Umbilical cord (tissue), 2 donors: Measurements from ENCODE around the gene COPA. TPM values are rescaled to one million over a fixed set of nuclear protein-coding genes. Genes with fewer than 3 reads are reported as not detected.

Source experiments
- DNase-seq: peaks from one replicate; pipeline ENCODE4 v3.0.0-alpha.2; 2015; ENCODE audit warnings: low spot score
- total RNA-seq: library from RNA; depleted of rRNA; stranded (reverse); fragments of >200 nt; gene quantifications from one replicate; pipeline ENCODE4 v1.2.3, GENCODE V29; 2014; ENCODE audit warnings: low replicate concordance; ENCODE audit not compliant: insufficient read depth

The COPA gene
- total RNA-seq, 1 donor from 2014 or later, result 150 TPM

GRCh38 chr1:160271025-160271424 is 72.0 kb downstream of the COPA start:
- DNase-seq, result no peak

- no peak for DNase-seq
Observed at GRCh38 chr1:160267284-160267991, 75.6 kb downstream of the COPA start.

GRCh38 chr1:160264795-160265307 is 78.2 kb downstream of the COPA start:
- DNase-seq, result no peak

DNA sequence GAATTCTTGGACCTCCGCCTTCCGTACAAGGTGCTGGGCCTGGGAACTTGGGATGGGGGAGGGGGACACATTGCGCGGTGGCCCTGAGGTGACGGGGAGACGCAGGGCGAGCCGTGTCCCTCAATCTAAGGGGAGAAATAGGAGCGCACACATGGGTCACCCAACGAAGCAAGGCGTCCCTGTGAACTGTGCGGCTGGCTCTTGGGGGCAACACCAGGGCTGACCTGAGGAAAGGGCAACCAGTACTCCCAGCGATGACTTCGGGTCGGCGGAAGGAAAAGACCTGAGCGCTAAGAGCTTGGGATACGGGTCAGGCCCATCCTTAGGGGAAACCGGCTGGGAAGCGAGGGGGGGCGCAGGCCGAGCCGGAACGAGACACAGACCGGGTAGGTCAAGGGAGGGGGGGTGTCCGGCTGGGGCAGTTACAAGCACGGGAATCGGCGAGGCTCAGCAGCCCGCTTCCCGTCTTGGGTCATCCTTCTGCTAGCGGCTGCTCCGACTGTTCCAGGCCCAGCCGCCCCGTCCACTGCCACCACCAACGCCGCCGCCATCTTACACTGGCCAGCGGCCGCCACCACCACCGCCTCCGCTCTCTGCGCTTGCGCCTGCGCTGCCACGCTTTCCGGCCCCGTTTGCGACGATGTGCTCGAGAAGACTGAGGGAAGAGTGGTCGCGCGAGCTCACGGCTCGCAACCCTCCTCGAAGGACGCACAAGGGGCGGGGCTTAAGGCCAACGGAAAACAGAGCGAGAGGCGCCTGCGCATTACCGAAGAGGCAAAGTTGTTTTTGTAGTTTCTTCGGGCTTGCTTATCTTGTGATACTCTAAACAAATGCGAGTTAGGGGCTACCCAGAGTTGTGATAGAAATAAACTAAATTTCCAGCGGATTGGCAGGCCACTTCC is 80.9 kb downstream of the COPA start, which contains the start of gene DCAF8:
Gene DCAF8 (minus strand): TSS at position 657 of the 902 bp plus-strand sequence. CDS start 18,541 bp downstream, outside the sequence.
- peak; percentile 99 for DNase-seq

DNA sequence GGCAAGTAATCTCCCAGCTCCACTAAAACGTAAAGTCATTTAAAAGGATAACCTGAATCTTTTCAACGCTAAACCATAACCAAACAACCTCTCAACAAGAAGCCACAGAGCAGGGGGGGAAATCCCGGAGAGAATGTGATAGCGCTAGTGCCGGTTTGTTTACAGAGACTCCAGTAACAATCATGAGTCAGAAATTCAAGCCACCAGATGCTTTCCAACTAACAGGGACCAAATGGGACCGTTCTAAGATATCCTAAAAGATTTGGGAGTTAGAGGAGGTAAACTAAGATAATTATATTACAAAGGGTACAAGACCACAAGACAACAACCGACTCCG is 81.5 kb downstream of the COPA start:
- DNase-seq, result peak; percentile 57

GRCh38 chr1:160260406-160261382 is 82.4 kb downstream of the COPA start:
- peak; percentile 62 for DNase-seq

GRCh38 chr1:160258177-160258798 is 84.8 kb downstream of the COPA start:
- DNase-seq, result no peak

- DNase-seq, result no peak
Observed at GRCh38 chr1:160257411-160258015, 85.5 kb downstream of the COPA start.

DNA sequence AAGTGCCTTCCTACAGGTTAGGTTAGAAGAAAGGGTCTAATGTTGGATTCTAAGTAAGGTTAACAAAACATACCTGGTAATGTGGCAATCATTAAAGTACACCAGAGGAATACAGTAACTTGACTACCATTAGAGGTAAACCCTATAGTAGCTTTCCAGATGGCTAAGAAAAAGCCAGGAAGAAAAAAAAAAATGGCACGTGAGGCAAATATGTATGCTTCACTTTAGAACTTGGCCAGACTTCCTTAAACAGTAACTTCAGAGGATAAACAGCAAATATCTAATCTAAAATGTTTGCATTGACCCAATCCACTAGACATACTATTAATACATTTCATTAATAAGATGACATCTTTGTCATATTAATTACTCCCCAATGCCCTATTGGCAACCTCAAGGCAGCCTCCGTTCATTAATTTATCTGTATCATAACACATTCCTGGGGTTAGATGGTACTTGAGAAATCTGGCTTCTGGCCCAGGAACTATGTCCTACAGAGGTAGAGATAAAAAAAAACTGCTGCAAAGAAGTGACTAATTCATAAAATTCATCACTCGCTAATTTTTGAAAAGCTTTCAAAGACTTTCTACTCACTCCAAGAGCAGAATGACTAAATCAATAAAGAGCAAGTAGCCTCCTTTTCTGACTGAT is 86.5 kb downstream of the COPA start:
- DNase-seq, result no peak

GRCh38 chr1:160255781-160256300 is 87.2 kb downstream of the COPA start:
- DNase-seq, result no peak

DNA sequence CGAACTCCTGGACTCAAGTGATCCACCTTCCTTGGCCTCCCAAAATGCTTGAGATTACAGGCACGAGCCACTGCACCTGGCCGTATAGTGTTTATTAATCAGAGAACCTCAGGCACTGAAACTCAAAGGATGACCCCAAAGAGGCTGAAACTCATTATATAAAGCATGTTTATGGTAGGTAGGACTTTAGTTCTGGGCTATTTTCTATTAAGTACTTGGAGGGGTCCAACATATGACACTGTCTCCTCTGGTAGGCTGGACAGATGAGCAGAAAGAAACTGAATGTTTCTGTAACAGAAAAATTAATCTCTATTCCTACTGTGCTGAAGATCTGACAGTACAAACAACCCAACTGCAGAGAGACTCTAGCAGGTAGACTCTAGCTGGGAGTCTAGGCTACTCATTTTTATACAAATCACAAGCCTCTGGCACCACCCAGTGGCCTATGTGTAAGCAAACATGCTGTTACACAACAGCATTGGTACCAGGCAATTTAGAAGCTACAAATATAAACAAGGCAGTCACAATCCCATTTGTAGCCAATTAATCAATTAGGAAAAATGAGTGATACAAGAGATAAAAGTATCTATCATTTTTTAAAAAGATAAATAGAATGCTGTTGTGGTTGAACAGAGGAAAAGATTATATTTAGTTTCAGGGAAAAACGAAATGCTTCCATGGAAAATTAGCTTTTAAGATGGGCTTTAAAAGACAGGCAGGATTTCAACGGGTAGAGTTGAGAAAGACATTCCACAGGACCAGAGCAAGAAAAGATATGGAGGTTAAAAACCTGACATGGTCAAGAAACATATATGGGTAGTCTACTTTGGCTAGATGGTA is 91.1 kb downstream of the COPA start:
- peak; percentile 79 for DNase-seq

- no peak for DNase-seq
Observed at GRCh38 chr1:160251011-160251410, 92.0 kb downstream of the COPA start.

DNA sequence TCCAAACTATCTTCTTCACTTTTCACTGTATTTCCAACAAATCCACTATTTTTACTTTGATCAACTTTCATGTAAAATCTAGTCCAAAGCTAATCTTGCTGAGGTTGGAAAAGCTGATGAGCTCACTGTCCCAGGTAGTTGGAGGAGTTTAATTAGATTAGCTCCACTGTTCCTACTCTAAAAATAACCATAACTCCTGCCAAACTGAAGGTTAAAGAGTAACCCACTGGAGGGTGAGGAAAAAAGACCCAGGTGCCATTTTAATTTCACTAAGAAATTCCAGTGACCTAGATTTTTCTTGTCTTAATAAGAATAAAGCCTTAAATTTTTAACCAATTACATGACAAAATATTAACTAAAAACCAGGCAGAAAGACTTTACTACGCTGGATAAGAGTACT is 96.0 kb downstream of the COPA start:
- no peak for DNase-seq

GRCh38 chr1:160245434-160245833 is 97.6 kb downstream of the COPA start:
- DNase-seq, result no peak

- no peak for DNase-seq
Observed at GRCh38 chr1:160244209-160244608, 98.8 kb downstream of the COPA start.

DNA sequence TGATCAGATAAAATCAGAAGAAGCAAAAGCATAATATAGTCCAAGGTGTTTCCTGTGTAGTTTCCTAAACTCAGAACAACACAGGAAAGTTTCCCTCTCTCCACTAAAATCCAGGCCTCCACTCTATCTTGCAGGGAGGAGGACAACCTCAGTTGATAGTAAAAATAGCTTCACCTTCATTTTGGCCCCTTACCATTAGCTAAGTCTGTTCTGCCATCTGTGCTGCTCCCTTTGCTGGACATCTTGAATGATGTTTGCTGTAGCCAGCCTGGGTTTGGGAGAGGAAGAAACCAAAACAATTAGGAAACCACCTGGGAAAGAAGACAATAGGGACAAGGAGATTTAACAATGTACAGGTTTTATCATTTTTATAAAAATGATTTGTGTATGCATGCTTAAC is 99.3 kb downstream of the COPA start:
- DNase-seq, result no peak

GRCh38 chr1:160239582-160240299 is 103.3 kb downstream of the COPA start:
- no peak for DNase-seq
